HEK293 (cell line): Measurements from ENCODE around the gene TARDBP.

ENCODE experiments used
- BCL11A ChIP-seq: fragments of 450-650 bp; formaldehyde crosslinking; IDR thresholded peaks from 2 replicates; pipeline ENCODE4 v1.5.1; 2016; ENCODE audit warnings: low read depth, missing biosample characterization, missing genetic modification characterization
- BCL11B ChIP-seq: fragments of 450-650 bp; formaldehyde crosslinking; IDR thresholded peaks from 2 replicates; pipeline ENCODE4 v1.5.1; 2016; ENCODE audit warnings: low read depth, missing biosample characterization, missing genetic modification characterization
- GFI1B ChIP-seq: fragments of 450-650 bp; formaldehyde crosslinking; IDR thresholded peaks from 2 replicates; pipeline ENCODE4 v1.5.1; 2016; ENCODE audit warnings: missing biosample characterization, missing genetic modification characterization
- GLI4 ChIP-seq: fragments of 450-650 bp; formaldehyde crosslinking; IDR thresholded peaks from 2 replicates; pipeline ENCODE4 v1.5.1; 2016; ENCODE audit warnings: missing biosample characterization, missing genetic modification characterization
- HOXA7 ChIP-seq: sonication (generic); formaldehyde crosslinking; IDR thresholded peaks from 2 replicates; pipeline ENCODE4 v1.8.1; 2022; ENCODE audit warnings: missing genetic modification reagents, borderline replicate concordance
- HOXC10 ChIP-seq: sonication (generic); formaldehyde crosslinking; IDR thresholded peaks from 2 replicates; pipeline ENCODE4 v1.8.1; 2023; ENCODE audit warnings: mild to moderate bottlenecking, missing genetic modification reagents
- KLF10 ChIP-seq: fragments of 450-650 bp; IDR thresholded peaks from 2 replicates; pipeline ENCODE4 v1.5.1; 2018; ENCODE audit warnings: missing biosample characterization, mild to moderate bottlenecking, missing genetic modification characterization
- KLF16 ChIP-seq: fragments of 450-650 bp; formaldehyde crosslinking; IDR thresholded peaks from 2 replicates; pipeline ENCODE4 v1.5.1; 2017; ENCODE audit warnings: missing biosample characterization, missing genetic modification characterization
- KLF7 ChIP-seq: fragments of 450-650 bp; formaldehyde crosslinking; IDR thresholded peaks from 2 replicates; pipeline ENCODE4 v1.5.1; 2016; ENCODE audit warnings: missing biosample characterization, missing genetic modification characterization, borderline replicate concordance
- MEIS1 ChIP-seq: sonication (generic); formaldehyde crosslinking; IDR thresholded peaks from 2 replicates; pipeline ENCODE4 v1.8.1; 2022; ENCODE audit warnings: missing genetic modification reagents, mild to moderate bottlenecking, borderline replicate concordance
- MZF1 ChIP-seq: fragments of 450-650 bp; formaldehyde crosslinking; IDR thresholded peaks from 2 replicates; pipeline ENCODE4 v1.5.1; 2017; ENCODE audit warnings: missing biosample characterization, missing genetic modification characterization, borderline replicate concordance
- RBAK ChIP-seq: fragments of 450-650 bp; formaldehyde crosslinking; IDR thresholded peaks from 2 replicates; pipeline ENCODE4 v1.5.1; 2016; ENCODE audit warnings: missing biosample characterization, missing genetic modification characterization
- SALL2 ChIP-seq: fragments of 450-650 bp; formaldehyde crosslinking; IDR thresholded peaks from 2 replicates; pipeline ENCODE4 v1.5.0; 2017; ENCODE audit warnings: missing biosample characterization, mild to moderate bottlenecking, missing genetic modification characterization, borderline replicate concordance
- SETDB1 ChIP-seq: IDR thresholded peaks from one replicate; pipeline ENCODE4 v1.6.1; 2017; ENCODE audit warnings: mild to moderate bottlenecking, low read length, moderate library complexity, mixed read lengths; ENCODE audit not compliant: insufficient read length
- SP7 ChIP-seq: fragments of 450-650 bp; formaldehyde crosslinking; IDR thresholded peaks from 2 replicates; pipeline ENCODE4 v1.5.1; 2016; ENCODE audit warnings: missing biosample characterization, missing genetic modification characterization
- ZBTB20 ChIP-seq: fragments of 450-650 bp; formaldehyde crosslinking; IDR thresholded peaks from 2 replicates; pipeline ENCODE4 v1.5.1; 2016; ENCODE audit warnings: missing biosample characterization, missing genetic modification characterization
- ZBTB6 ChIP-seq: fragments of 450-650 bp; formaldehyde crosslinking; IDR thresholded peaks from 2 replicates; pipeline ENCODE4 v1.5.1; 2017; ENCODE audit warnings: missing biosample characterization, missing genetic modification characterization
- ZFHX2 ChIP-seq: fragments of 450-650 bp; formaldehyde crosslinking; conservative IDR thresholded peaks from 2 replicates; pipeline ENCODE4 v1.5.1; 2016; ENCODE audit warnings: missing biosample characterization, missing genetic modification characterization
- ZFP41 ChIP-seq: fragments of 450-650 bp; formaldehyde crosslinking; IDR thresholded peaks from 2 replicates; pipeline ENCODE4 v1.5.1; 2016; ENCODE audit warnings: missing biosample characterization, missing genetic modification characterization, borderline replicate concordance
- ZFP69B ChIP-seq: fragments of 450-650 bp; formaldehyde crosslinking; IDR thresholded peaks from 2 replicates; pipeline ENCODE4 v1.5.1; 2016; ENCODE audit warnings: missing biosample characterization, missing genetic modification characterization
- ZNF114 ChIP-seq: fragments of 450-650 bp; formaldehyde crosslinking; IDR thresholded peaks from 2 replicates; pipeline ENCODE4 v1.5.0; 2017; ENCODE audit warnings: missing biosample characterization, missing genetic modification characterization
- ZNF140 ChIP-seq: fragments of 450-650 bp; formaldehyde crosslinking; IDR thresholded peaks from 2 replicates; pipeline ENCODE4 v1.5.1; 2016; ENCODE audit warnings: missing biosample characterization, missing genetic modification characterization
- ZNF155 ChIP-seq: fragments of 450-650 bp; formaldehyde crosslinking; IDR thresholded peaks from 2 replicates; pipeline ENCODE4 v1.5.1; 2016; ENCODE audit warnings: missing biosample characterization, missing genetic modification characterization
- ZNF169 ChIP-seq: fragments of 450-650 bp; formaldehyde crosslinking; IDR thresholded peaks from 2 replicates; pipeline ENCODE4 v1.5.1; 2016; ENCODE audit warnings: missing biosample characterization, missing genetic modification characterization
- ZNF211 ChIP-seq: fragments of 450-650 bp; formaldehyde crosslinking; IDR thresholded peaks from 2 replicates; pipeline ENCODE4 v1.5.1; 2016; ENCODE audit warnings: low read depth, missing biosample characterization, missing genetic modification characterization
- ZNF223 ChIP-seq: fragments of 450-650 bp; formaldehyde crosslinking; IDR thresholded peaks from 2 replicates; pipeline ENCODE4 v1.5.1; 2016; ENCODE audit warnings: missing biosample characterization, missing genetic modification characterization
- ZNF23 ChIP-seq: fragments of 450-650 bp; formaldehyde crosslinking; IDR thresholded peaks from 2 replicates; pipeline ENCODE4 v1.5.1; 2016; ENCODE audit warnings: missing biosample characterization, missing genetic modification characterization, borderline replicate concordance
- ZNF324 ChIP-seq: fragments of 450-650 bp; formaldehyde crosslinking; IDR thresholded peaks from 2 replicates; pipeline ENCODE4 v1.5.1; 2016; ENCODE audit warnings: missing biosample characterization, missing genetic modification characterization
- ZNF350 ChIP-seq: fragments of 450-650 bp; formaldehyde crosslinking; IDR thresholded peaks from 2 replicates; pipeline ENCODE4 v1.5.0; 2017; ENCODE audit warnings: missing biosample characterization, mild to moderate bottlenecking, missing genetic modification characterization
- ZNF354C ChIP-seq: fragments of 450-650 bp; formaldehyde crosslinking; IDR thresholded peaks from 2 replicates; pipeline ENCODE4 v1.5.1; 2016; ENCODE audit warnings: missing biosample characterization, missing genetic modification characterization, low read depth, borderline replicate concordance
- ZNF404 ChIP-seq: fragments of 450-650 bp; formaldehyde crosslinking; IDR thresholded peaks from 2 replicates; pipeline ENCODE4 v1.5.1; 2017; ENCODE audit warnings: missing biosample characterization, missing genetic modification characterization
- ZNF48 ChIP-seq: fragments of 450-650 bp; formaldehyde crosslinking; IDR thresholded peaks from 2 replicates; pipeline ENCODE4 v1.5.1; 2016; ENCODE audit warnings: missing biosample characterization, missing genetic modification characterization
- ZNF549 ChIP-seq: fragments of 450-650 bp; IDR thresholded peaks from 2 replicates; pipeline ENCODE4 v1.5.1; 2018; ENCODE audit warnings: missing biosample characterization, missing genetic modification characterization, mild to moderate bottlenecking, inconsistent platforms, moderate library complexity
- ZNF585B ChIP-seq: fragments of 450-650 bp; formaldehyde crosslinking; IDR thresholded peaks from 2 replicates; pipeline ENCODE4 v1.5.1; 2016; ENCODE audit warnings: missing biosample characterization, missing genetic modification characterization
- ZNF610 ChIP-seq: fragments of 450-650 bp; formaldehyde crosslinking; IDR thresholded peaks from 2 replicates; pipeline ENCODE4 v1.5.1; 2016; ENCODE audit warnings: missing biosample characterization, missing genetic modification characterization, borderline replicate concordance
- ZNF654 ChIP-seq: fragments of 450-650 bp; formaldehyde crosslinking; IDR thresholded peaks from 2 replicates; pipeline ENCODE4 v1.5.1; 2016; ENCODE audit warnings: low read depth, missing biosample characterization, missing genetic modification characterization
- ZNF677 ChIP-seq: fragments of 450-650 bp; IDR thresholded peaks from 2 replicates; pipeline ENCODE4 v1.5.0; 2018; ENCODE audit warnings: missing biosample characterization, mild to moderate bottlenecking, missing genetic modification characterization, moderate library complexity
- ZNF707 ChIP-seq: fragments of 450-650 bp; formaldehyde crosslinking; IDR thresholded peaks from 2 replicates; pipeline ENCODE4 v1.5.1; 2016; ENCODE audit warnings: missing biosample characterization, missing genetic modification characterization
- ZNF830 ChIP-seq: fragments of 450-650 bp; IDR thresholded peaks from 2 replicates; pipeline ENCODE4 v1.5.0; 2018; ENCODE audit warnings: missing biosample characterization, missing genetic modification characterization, low read depth, mild to moderate bottlenecking, moderate library complexity
- ZNF843 ChIP-seq: fragments of 450-650 bp; formaldehyde crosslinking; IDR thresholded peaks from 2 replicates; pipeline ENCODE4 v1.5.1; 2016; ENCODE audit warnings: missing biosample characterization, missing genetic modification characterization
- TF ChIP-seq, protein P1 (sequence below): fragments of 450-650 bp; formaldehyde crosslinking; IDR thresholded peaks from 2 replicates; pipeline ENCODE4 v1.5.1; 2016; ENCODE audit warnings: missing biosample characterization, missing genetic modification characterization

TARDBP gene

DNA sequence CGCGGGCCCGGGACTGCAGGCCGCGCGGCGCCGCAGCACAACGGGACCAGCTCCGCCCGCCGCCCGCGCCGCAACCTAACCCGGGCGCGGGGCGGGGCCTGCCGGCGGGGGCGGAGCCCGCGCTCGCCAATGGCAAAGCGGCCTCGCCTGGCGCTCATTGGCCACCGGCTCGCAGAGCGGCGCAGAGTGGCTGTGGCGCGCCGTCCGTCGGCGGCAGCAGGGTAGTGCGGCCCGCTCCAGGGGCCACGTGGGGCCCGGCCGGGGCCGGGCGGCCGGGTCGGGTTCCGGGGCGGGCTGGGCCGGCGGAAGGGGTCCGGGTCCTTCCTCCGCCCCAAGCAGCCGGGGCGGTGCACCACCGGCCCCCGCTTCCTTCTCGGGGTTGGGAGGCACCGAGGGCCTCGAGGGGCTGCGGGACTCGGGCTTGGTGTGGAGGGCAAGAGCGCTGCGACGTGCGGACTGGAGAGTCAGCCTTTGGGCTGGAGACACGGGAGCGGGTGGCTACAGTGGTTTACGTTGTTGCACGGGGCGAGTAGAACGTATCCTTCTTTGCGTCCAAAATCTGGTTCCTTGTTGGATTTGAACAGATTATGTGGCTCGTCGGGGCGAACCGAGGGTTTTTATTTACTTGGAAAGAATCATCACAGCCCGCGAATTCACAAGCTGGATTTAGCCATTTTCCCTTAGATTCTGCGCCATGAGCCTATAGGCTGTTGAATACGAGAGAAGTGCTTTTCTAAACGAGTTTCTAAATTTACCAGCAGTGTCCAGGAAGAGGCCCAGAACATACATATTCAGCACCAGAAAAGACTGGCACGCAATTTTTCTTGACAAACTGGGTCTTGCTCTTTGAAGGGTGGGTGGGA is 47.7 kb downstream of the TARDBP start, which contains the start of gene SRM (continued):
- TF ChIP-seq GLI4 (tag by site-specific recombination) = no peak
- TF ChIP-seq KLF10 = peak; percentile 90
- no peak for TF ChIP-seq SALL2 (tag by site-specific recombination)
- TF ChIP-seq RBAK (tag by site-specific recombination) = no peak
- TF ChIP-seq ZNF169 = no peak
- TF ChIP-seq KLF7 (tag by site-specific recombination) = no peak
- TF ChIP-seq ZBTB20 = peak; percentile 80
- TF ChIP-seq ZNF48 (tag by site-specific recombination) = no peak
- no peak for TF ChIP-seq HOXC10
- no peak for TF ChIP-seq MZF1 (tag by site-specific recombination)
- TF ChIP-seq ZNF677 = no peak
- no peak for TF ChIP-seq ZFP41
- no peak for TF ChIP-seq SETDB1
- TF ChIP-seq ZNF211 (tag by site-specific recombination) = no peak
- TF ChIP-seq SP7 (tag by site-specific recombination) = no peak
- TF ChIP-seq KLF16 (tag by site-specific recombination) = peak; percentile 54; the same call in 1 of the 2 replicates
- TF ChIP-seq, protein P1, sequence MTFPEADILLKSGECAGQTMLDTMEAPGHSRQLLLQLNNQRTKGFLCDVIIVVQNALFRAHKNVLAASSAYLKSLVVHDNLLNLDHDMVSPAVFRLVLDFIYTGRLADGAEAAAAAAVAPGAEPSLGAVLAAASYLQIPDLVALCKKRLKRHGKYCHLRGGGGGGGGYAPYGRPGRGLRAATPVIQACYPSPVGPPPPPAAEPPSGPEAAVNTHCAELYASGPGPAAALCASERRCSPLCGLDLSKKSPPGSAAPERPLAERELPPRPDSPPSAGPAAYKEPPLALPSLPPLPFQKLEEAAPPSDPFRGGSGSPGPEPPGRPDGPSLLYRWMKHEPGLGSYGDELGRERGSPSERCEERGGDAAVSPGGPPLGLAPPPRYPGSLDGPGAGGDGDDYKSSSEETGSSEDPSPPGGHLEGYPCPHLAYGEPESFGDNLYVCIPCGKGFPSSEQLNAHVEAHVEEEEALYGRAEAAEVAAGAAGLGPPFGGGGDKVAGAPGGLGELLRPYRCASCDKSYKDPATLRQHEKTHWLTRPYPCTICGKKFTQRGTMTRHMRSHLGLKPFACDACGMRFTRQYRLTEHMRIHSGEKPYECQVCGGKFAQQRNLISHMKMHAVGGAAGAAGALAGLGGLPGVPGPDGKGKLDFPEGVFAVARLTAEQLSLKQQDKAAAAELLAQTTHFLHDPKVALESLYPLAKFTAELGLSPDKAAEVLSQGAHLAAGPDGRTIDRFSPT (tag by site-specific recombination) = no peak
- TF ChIP-seq ZNF654 (tag by site-specific recombination) = no peak
- TF ChIP-seq ZNF610 (tag by site-specific recombination) = 0 out of 2 replicates have a peak, but pooled peaks have one; percentile 24
- no peak for TF ChIP-seq ZNF23
- TF ChIP-seq ZFHX2 (tag by site-specific recombination) = 0 out of 2 replicates have a peak, but pooled peaks have one; percentile 21
- no peak for TF ChIP-seq MEIS1
- no peak for TF ChIP-seq BCL11B (tag by site-specific recombination)
- no peak for TF ChIP-seq ZBTB6
- TF ChIP-seq ZNF223 (tag by site-specific recombination) = no peak
- no peak for TF ChIP-seq ZNF155 (tag by site-specific recombination)
- peak; percentile 33; the same call in 1 of the 2 replicates for TF ChIP-seq ZFP69B (tag by site-specific recombination)
- no peak for TF ChIP-seq ZNF585B (tag by site-specific recombination)
- TF ChIP-seq BCL11A = no peak
- no peak; the same call in 1 of the 2 replicates for TF ChIP-seq GFI1B (tag by site-specific recombination)
- no peak for TF ChIP-seq ZNF830
- TF ChIP-seq ZNF354C (tag by site-specific recombination) = no peak
- no peak for TF ChIP-seq ZNF404 (tag by site-specific recombination)
- TF ChIP-seq ZNF140 (tag by site-specific recombination) = no peak
- TF ChIP-seq ZNF114 (tag by site-specific recombination) = no peak
- TF ChIP-seq ZNF350 (tag by site-specific recombination) = no peak
- no peak for TF ChIP-seq ZNF843 (tag by site-specific recombination)
- TF ChIP-seq ZNF549 (tag by site-specific recombination) = no peak
- TF ChIP-seq HOXA7 (CRISPR knock-in tag) = no peak
- TF ChIP-seq ZNF707 (tag by site-specific recombination) = no peak
- TF ChIP-seq ZNF324 (tag by site-specific recombination) = no peak
